HL-60 (cell line): Measurements from ENCODE around the gene GPS1.

Source experiments
- DNase-seq, 2 experiments: peaks; one replicate each; pipeline ENCODE4 v3.0.0-alpha.2; 2010 to 2020; ENCODE audit warnings: low read depth in 1 of 2, low spot score in 1 of 2
- H3K27ac ChIP-seq: fragments of 250-450 bp; sonication (Bioruptor Pico); replicated peaks from 2 replicates; pipeline ENCODE4 v1.5.1; 2020; ENCODE audit warnings: mild to moderate bottlenecking, moderate library complexity
- H3K27me3 ChIP-seq: fragments of 250-450 bp; sonication (Bioruptor Pico); 2 replicates; pipeline ENCODE4 v1.5.1; 2021; ENCODE audit warnings: mild to moderate bottlenecking, moderate library complexity; ENCODE audit not compliant: insufficient read depth, poor library complexity, severe bottlenecking
- H3K4me3 ChIP-seq: replicated peaks from 2 replicates; pipeline ENCODE4 v1.5.1; 2011; ENCODE audit warnings: mild to moderate bottlenecking, control low read depth, low read length; ENCODE audit not compliant: insufficient read depth
- CTCF ChIP-seq: IDR thresholded peaks from one replicate; pipeline ENCODE4 v1.5.1; 2011; ENCODE audit warnings: low read length, control low read depth, inconsistent platforms; ENCODE audit not compliant: insufficient read depth
- GABPA ChIP-seq: IDR thresholded peaks from 2 replicates; pipeline ENCODE4 v1.6.1; 2012; ENCODE audit warnings: low read depth
- POLR2AphosphoS5 ChIP-seq: IDR thresholded peaks from 2 replicates; pipeline ENCODE4 v1.6.1; 2012; ENCODE audit warnings: low read depth
- REST ChIP-seq: IDR thresholded peaks from 2 replicates; pipeline ENCODE4 v1.6.1; 2012; ENCODE audit warnings: low read depth; ENCODE audit not compliant: insufficient replicate concordance
- SPI1 ChIP-seq: IDR thresholded peaks from 2 replicates; pipeline ENCODE4 v1.6.1; 2012; ENCODE audit warnings: low read depth, mild to moderate bottlenecking, borderline replicate concordance

The GPS1 gene

GRCh38 chr17:82043507-82043906 is 8.2 kb upstream of the GPS1 start:
- Histone ChIP-seq H3K4me3 (no peak overlapping the region), H3K27me3 (no peaks in the 10 kb centered on the region), H3K27ac (no peak overlapping the region)
- TF ChIP-seq POLR2AphosphoS5 (no peak), REST (no peak), SPI1 (no peak), GABPA (no peak), CTCF (no peak)
- no peak for DNase-seq

GRCh38 chr17:82045936-82046484 is 5.7 kb upstream of the GPS1 start:
- Histone ChIP-seq H3K27ac (no peak overlapping the region), H3K27me3 (no peaks in the 10 kb centered on the region), H3K4me3 (no peak overlapping the region)
- TF ChIP-seq GABPA (no peak), SPI1 (no peak), POLR2AphosphoS5 (no peak), REST (no peak), CTCF (no peak)
- DNase-seq = no peak

GRCh38 chr17:82046903-82047302 is 4.8 kb upstream of the GPS1 start:
- no peak overlapping the region for H3K4me3 ChIP-seq
- no peaks in the 10 kb centered on the region for H3K27me3 ChIP-seq
- DNase-seq = no peak
- no peak overlapping the region for H3K27ac ChIP-seq
- TF ChIP-seq POLR2AphosphoS5 = no peak
- TF ChIP-seq CTCF = no peak

GRCh38 chr17:82047379-82047778 is 4.3 kb upstream of the GPS1 start:
- TF ChIP-seq POLR2AphosphoS5 = no peak
- TF ChIP-seq REST = no peak
- TF ChIP-seq SPI1 = no peak
- no peak for TF ChIP-seq CTCF
- TF ChIP-seq GABPA = no peak
- no peak for DNase-seq
- no peak overlapping the region for H3K4me3 ChIP-seq
- H3K27ac ChIP-seq = no peak overlapping the region
- H3K27me3 ChIP-seq = no peaks in the 10 kb centered on the region
